ENCODE results near the gene PROM2. TPM values are rescaled to one million over a fixed set of nuclear protein-coding genes. Genes with fewer than 3 reads are reported as not detected.

PROM2 gene
- total RNA-seq, 2 experiments from 2014 or later: 0.30 TPM; not detected in 1

- Mint-ChIP-seq H3K27me3 (no peaks in the 10 kb centered on the region), H3K4me1 (no peaks in the 10 kb centered on the region), H3K9me3 (peaks cover 13% of the 10 kb centered on the region), H3K36me3 (peaks cover 5% of the 10 kb centered on the region), H3K27ac (no peak overlapping the region), H3K4me3 (no peak overlapping the region)
- no peak for DNase-seq
Measured at GRCh38 chr2:95289253-95289652, 15.0 kb downstream of the PROM2 start.

GRCh38 chr2:95291222-95291621, 17.0 kb downstream of the PROM2 start:
- no peak for DNase-seq
- Mint-ChIP-seq H3K36me3 (peaks cover 5% of the 10 kb centered on the region), H3K27ac (no peak overlapping the region), H3K9me3 (peaks cover 13% of the 10 kb centered on the region), H3K4me3 (no peak overlapping the region), H3K27me3 (peaks cover 1% of the 10 kb centered on the region), H3K4me1 (no peaks in the 10 kb centered on the region)

DNA sequence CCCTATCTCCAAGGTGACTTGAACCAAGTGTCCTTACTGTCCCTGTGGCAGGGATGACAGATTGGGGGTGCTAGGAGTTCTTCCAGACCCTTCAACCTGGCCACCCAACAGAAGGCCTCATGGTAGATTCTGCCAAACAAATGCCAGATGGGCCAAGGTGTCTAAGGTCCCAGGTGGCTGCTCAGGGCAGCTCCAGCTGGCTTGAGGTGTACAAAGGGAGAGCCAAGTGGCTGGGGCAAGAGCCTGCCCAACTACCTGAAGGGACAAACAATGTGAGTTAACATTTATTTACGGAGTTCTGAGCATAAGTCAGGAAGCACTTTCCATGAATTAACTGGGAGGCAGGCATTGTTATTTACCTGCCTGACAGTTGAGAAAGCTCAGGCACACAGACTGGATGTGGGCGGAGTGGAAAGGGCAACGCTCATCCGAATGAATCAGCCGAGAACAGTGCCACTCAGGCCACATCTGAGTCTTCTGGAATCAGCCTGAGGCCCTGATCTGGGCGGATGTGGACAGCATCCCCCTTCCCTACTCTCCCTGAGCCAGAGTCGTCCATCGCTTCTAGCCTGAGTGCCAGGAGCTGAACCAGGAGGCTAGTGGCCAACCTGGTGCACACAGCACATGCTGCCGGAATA, 18.5 kb downstream of the PROM2 start:
- Mint-ChIP-seq H3K27me3 (peaks cover 7% of the 10 kb centered on the region), H3K9me3 (peaks cover 13% of the 10 kb centered on the region), H3K27ac (no peak overlapping the region), H3K4me1 (no peaks in the 10 kb centered on the region), H3K4me3 (no peak overlapping the region), H3K36me3 (peaks cover 5% of the 10 kb centered on the region)
- no peak for DNase-seq

- DNase-seq: no peak
- Mint-ChIP-seq H3K4me1 (no peaks in the 10 kb centered on the region), H3K36me3 (peaks cover 5% of the 10 kb centered on the region), H3K27ac (no peak overlapping the region), H3K27me3 (peaks cover 7% of the 10 kb centered on the region), H3K4me3 (no peak overlapping the region), H3K9me3 (peaks cover 13% of the 10 kb centered on the region)
Measured at GRCh38 chr2:95294579-95295250, 20.5 kb downstream of the PROM2 start.

DNA sequence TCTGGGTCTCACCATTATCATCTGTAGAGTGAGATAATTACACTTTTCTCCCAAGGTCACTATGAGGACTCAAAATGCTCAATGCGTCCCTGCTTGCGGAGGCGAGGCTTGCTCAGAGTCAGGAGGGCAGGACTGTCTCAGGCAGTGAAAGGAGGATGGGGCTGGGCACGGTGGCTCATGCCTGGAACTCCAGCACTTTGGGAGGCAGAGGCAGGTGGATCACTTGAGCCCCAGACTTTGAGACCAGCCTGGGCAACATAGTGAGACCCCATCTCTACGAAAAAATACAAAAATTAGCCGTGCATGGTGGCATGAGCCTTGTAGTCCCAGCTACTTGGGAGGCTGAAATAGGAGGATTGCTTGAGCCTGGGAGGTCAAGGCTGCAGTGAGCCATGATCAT, 21.1 kb downstream of the PROM2 start:
- Mint-ChIP-seq H3K36me3 (peaks cover 4% of the 10 kb centered on the region), H3K27me3 (peaks cover 7% of the 10 kb centered on the region), H3K9me3 (peaks cover 7% of the 10 kb centered on the region), H3K27ac (no peak overlapping the region), H3K4me1 (no peaks in the 10 kb centered on the region), H3K4me3 (no peak overlapping the region)
- no peak for DNase-seq

- Mint-ChIP-seq H3K4me1 (no peaks in the 10 kb centered on the region), H3K9me3 (peaks cover 2% of the 10 kb centered on the region), H3K36me3 (no peaks in the 10 kb centered on the region), H3K27ac (no peak overlapping the region), H3K4me3 (no peak overlapping the region), H3K27me3 (peaks cover 7% of the 10 kb centered on the region)
- DNase-seq: no peak
Measured at GRCh38 chr2:95296011-95296410, 21.8 kb downstream of the PROM2 start.

DNA sequence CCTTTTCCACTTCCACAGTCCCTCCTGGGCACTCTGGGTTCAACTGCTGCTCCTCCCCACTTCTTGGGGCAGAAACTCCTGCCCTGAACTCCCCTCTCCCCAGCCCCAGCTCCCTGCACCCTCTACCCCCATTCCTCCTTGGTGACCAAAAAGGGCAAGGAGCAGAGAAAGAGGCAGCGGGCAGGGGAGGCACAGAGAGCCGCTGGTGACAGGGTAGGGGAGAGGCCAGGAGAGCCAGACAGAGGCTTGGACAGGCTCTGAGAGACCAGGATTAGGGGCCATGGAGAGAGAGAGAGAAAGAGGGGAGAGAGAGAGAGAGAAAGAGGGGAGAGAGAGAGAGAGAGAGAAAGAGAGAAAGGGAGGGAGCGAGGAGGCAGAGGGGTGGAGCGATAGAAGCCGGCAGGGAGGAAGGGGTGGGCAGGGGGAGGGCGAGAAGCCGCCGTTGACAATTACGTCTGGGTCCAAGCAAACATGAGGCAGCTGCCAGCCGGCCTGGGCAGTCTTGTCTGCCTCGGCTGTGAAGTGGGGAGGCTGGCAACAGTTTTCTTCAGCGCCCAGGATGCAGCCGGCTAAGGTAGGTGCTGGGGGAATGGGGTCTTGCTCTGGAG, 22.7 kb downstream of the PROM2 start, which contains the start of gene KCNIP3:
Gene KCNIP3, plus strand, starts transcription at position 468 of the 608 bp plus-strand sequence. Its CDS starts 92 bp downstream, at position 560.
- Mint-ChIP-seq H3K36me3 (no peaks in the 10 kb centered on the region), H3K4me3 (no peak within 1 kb of the TSS), H3K9me3 (no peaks in the 10 kb centered on the region), H3K27ac (no peak within 1 kb of the TSS), H3K27me3 (peaks cover 7% of the 10 kb centered on the region), H3K4me1 (no peaks in the 10 kb centered on the region)
- DNase-seq: no peak

GRCh38 chr2:95297639-95298395, 23.6 kb downstream of the PROM2 start:
- H3K9me3 Mint-ChIP-seq: no peaks in the 10 kb centered on the region

GRCh38 chr2:95298486-95299111, 24.4 kb downstream of the PROM2 start:
- Mint-ChIP-seq H3K4me3 (no peak overlapping the region), H3K4me1 (no peaks in the 10 kb centered on the region), H3K27me3 (peaks cover 7% of the 10 kb centered on the region), H3K27ac (no peak overlapping the region), H3K9me3 (no peaks in the 10 kb centered on the region), H3K36me3 (no peaks in the 10 kb centered on the region)
- no peak for DNase-seq

More at GRCh38 chr2:95297639-95298395, 23.6 kb downstream of the PROM2 start:
- Mint-ChIP-seq H3K36me3 (no peaks in the 10 kb centered on the region), H3K4me1 (no peaks in the 10 kb centered on the region), H3K27me3 (peaks cover 7% of the 10 kb centered on the region), H3K4me3 (no peak overlapping the region), H3K27ac (no peak overlapping the region)
- DNase-seq: no peak

DNA sequence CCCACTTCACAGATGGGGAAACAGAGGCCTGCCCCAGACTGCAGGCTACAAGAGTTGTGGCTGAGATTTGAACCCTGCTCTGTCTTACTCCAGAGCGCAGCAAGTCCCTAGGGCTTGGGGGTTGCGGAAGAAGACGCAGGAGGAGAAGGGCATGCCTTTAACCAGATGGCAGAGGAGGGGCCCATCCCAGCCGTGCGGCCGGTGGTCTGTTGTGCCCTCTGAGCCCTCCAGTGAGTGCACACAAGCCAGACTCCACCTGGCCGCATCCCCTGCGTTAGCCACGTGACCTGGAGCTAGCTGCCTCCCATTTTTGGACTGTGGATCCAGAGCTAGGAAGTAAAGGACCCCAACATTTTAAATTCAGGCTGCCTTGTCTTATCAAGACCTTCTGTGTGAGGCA, 25.7 kb downstream of the PROM2 start:
- Mint-ChIP-seq H3K27me3 (peaks cover 7% of the 10 kb centered on the region), H3K36me3 (no peaks in the 10 kb centered on the region), H3K4me1 (no peaks in the 10 kb centered on the region), H3K9me3 (no peaks in the 10 kb centered on the region), H3K27ac (no peak overlapping the region), H3K4me3 (no peak overlapping the region)
- no peak for DNase-seq

DNA sequence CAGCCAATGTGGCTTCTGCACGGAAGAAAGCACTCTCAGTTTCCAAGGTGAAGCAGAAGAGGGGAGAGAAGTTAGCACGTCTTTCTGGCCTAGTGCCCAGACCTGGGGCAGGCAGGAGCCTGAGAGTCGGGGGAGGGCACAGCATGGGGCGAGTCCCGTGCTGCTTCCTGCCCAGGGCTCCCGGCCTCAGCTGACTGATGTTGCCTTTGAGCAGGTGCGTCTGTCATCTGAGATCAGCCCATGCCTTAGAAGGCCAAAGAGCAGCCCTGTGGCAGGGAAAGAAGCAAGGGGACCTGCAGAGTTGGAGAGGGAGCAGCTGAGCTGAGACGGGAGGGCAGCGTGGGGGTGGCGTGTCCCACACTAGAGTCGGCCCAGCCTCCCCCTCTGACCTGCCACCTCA, 26.2 kb downstream of the PROM2 start:
- Mint-ChIP-seq H3K36me3 (no peaks in the 10 kb centered on the region), H3K27ac (no peak overlapping the region), H3K4me3 (no peak overlapping the region), H3K9me3 (no peaks in the 10 kb centered on the region), H3K4me1 (no peaks in the 10 kb centered on the region), H3K27me3 (peaks cover 7% of the 10 kb centered on the region)
- peak; percentile 6 for DNase-seq

GRCh38 chr2:95301186-95301585, 26.9 kb downstream of the PROM2 start:
- no peak for DNase-seq
- Mint-ChIP-seq H3K27me3 (peaks cover 6% of the 10 kb centered on the region), H3K9me3 (no peaks in the 10 kb centered on the region), H3K4me3 (no peak overlapping the region), H3K4me1 (no peaks in the 10 kb centered on the region), H3K27ac (no peak overlapping the region), H3K36me3 (no peaks in the 10 kb centered on the region)

DNA sequence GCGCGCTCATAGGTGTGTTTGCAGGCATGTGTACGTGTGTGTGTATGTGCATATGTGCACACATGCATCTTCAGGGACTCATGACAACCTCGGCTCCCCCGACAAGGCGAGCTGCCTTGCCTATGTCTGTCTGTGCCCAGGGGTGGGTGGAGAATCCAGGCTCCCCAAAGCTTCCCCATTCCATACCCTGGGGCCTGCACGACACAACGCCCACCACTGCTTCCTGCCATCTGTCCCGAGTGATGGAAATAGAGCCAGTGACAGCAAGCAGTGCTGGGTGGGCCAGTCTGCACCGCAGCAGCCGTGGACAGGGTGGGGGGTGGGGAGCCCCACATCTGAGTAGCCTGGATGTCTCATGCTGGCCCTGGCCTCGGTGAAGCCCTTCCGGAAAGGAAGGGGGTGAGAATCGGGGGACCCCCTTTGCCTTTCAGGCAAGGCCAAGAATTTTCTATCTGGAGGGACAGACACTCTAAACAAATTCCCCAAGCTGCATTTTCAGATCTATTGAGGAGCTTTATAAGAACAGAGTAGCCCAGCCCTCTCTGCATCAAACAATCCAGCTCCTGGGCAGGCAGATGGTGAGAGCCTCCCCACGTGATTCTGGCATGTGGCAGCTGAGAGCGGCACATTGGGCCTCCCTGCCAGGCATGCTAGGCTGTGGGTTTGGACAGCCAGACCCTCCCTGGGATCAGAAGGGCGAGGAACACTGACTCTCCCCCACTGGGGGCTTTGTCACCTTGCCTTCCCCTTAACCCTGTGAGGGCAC, 27.8 kb downstream of the PROM2 start:
- no peaks in the 10 kb centered on the region for H3K36me3 Mint-ChIP-seq
- no peak for DNase-seq

GRCh38 chr2:95303191-95303919, 29.1 kb downstream of the PROM2 start:
- no peak overlapping the region for H3K4me3 Mint-ChIP-seq
- no peaks in the 10 kb centered on the region for H3K36me3 Mint-ChIP-seq
- H3K27ac Mint-ChIP-seq: no peak overlapping the region
- H3K4me1 Mint-ChIP-seq: no peaks in the 10 kb centered on the region
- no peaks in the 10 kb centered on the region for H3K27me3 Mint-ChIP-seq
- no peaks in the 10 kb centered on the region for H3K9me3 Mint-ChIP-seq
- no peak for DNase-seq

More for the DNA sequence above, 27.8 kb downstream of the PROM2 start:
- H3K27me3 Mint-ChIP-seq: peaks cover 1% of the 10 kb centered on the region
- no peak overlapping the region for H3K4me3 Mint-ChIP-seq
- no peak overlapping the region for H3K27ac Mint-ChIP-seq
- no peaks in the 10 kb centered on the region for H3K4me1 Mint-ChIP-seq
- H3K9me3 Mint-ChIP-seq: no peaks in the 10 kb centered on the region
